SH-SY5Y (cell line): ENCODE measurements around the gene ITGA7.

Experiments used
- GATA2 ChIP-seq: IDR thresholded peaks from 2 replicates; pipeline ENCODE4 v1.6.1; 2011; ENCODE audit warnings: mild to moderate bottlenecking, low read depth, low read length
- GATA3 ChIP-seq: IDR thresholded peaks from 2 replicates; pipeline ENCODE4 v1.6.1; 2011; ENCODE audit warnings: low read depth, mild to moderate bottlenecking, low read length, moderate library complexity

ITGA7 gene

GRCh38 chr12:55728186-55728938, 20.7 kb upstream of the ITGA7 start:
- TF ChIP-seq GATA3 = no peak
- no peak for TF ChIP-seq GATA2

GRCh38 chr12:55727643-55728185, 20.0 kb upstream of the ITGA7 start:
- peak; percentile 90 for TF ChIP-seq GATA2
- TF ChIP-seq GATA3 = no peak

- TF ChIP-seq GATA3 (no peak), GATA2 (no peak)
These were observed 19.3 kb upstream of the ITGA7 start for GRCh38 chr12:55726971-55727370.

GRCh38 chr12:55725556-55725955, 17.9 kb upstream of the ITGA7 start:
- TF ChIP-seq GATA3 = no peak
- TF ChIP-seq GATA2 = no peak

GRCh38 chr12:55724940-55725309, 17.2 kb upstream of the ITGA7 start:
- TF ChIP-seq GATA3 (no peak), GATA2 (no peak)

- TF ChIP-seq GATA2 (no peak), GATA3 (no peak)
These were observed 16.7 kb upstream of the ITGA7 start for GRCh38 chr12:55724226-55724939.

GRCh38 chr12:55723516-55724225, 16.0 kb upstream of the ITGA7 start:
- TF ChIP-seq GATA3 (no peak), GATA2 (no peak)

- no peak for TF ChIP-seq GATA3
- TF ChIP-seq GATA2 = no peak
These were observed 15.2 kb upstream of the ITGA7 start for GRCh38 chr12:55722948-55723347.

GRCh38 chr12:55721601-55722213, 14.0 kb upstream of the ITGA7 start:
- TF ChIP-seq GATA3 (no peak), GATA2 (no peak)

- TF ChIP-seq GATA3 (no peak), GATA2 (no peak)
These were observed 13.3 kb upstream of the ITGA7 start for GRCh38 chr12:55720894-55721444.

GRCh38 chr12:55720071-55720564, 12.4 kb upstream of the ITGA7 start, which contains the start of gene RDH5:
Gene RDH5, plus strand, starts transcription at chr12:55720393. Its CDS starts 792 bp downstream, at chr12:55721185.
- no peak for TF ChIP-seq GATA2
- no peak for TF ChIP-seq GATA3

- TF ChIP-seq GATA3 (no peak), GATA2 (no peak)
These were observed 11.7 kb upstream of the ITGA7 start for GRCh38 chr12:55719371-55719770.

- TF ChIP-seq GATA3 (no peak), GATA2 (no peak)
These were observed 11.0 kb upstream of the ITGA7 start for GRCh38 chr12:55718624-55719275.
